Activated naive CD8-positive, alpha-beta T cell treated with anti-CD3 and anti-CD28 coated beads, Interleukin-2, amount 50 U/mL, for 16 hours (primary cell): ENCODE measurements around the gene LCN15.

Source experiments
- DNase-seq: peaks from one replicate; pipeline ENCODE4 v3.0.0-alpha.2; 2020; ENCODE audit warnings: low read depth, low spot score

The LCN15 gene

GRCh38 chr9:136740971-136741882, 23.1 kb downstream of the LCN15 start:
- no peak for DNase-seq

- DNase-seq = no peak
These were observed 23.8 kb downstream of the LCN15 start for GRCh38 chr9:136740491-136740890.

GRCh38 chr9:136740069-136740468, 24.2 kb downstream of the LCN15 start:
- no peak for DNase-seq

GRCh38 chr9:136739509-136739908, 24.8 kb downstream of the LCN15 start:
- no peak for DNase-seq

GRCh38 chr9:136738960-136739359, 25.4 kb downstream of the LCN15 start:
- no peak for DNase-seq

GRCh38 chr9:136735812-136736480, 28.4 kb downstream of the LCN15 start:
- DNase-seq = no peak

- DNase-seq = no peak
These were observed 29.4 kb downstream of the LCN15 start for GRCh38 chr9:136734837-136735496.

- DNase-seq = no peak
These were observed 30.7 kb downstream of the LCN15 start for GRCh38 chr9:136733611-136734010.

- no peak for DNase-seq
These were observed 31.7 kb downstream of the LCN15 start for GRCh38 chr9:136732444-136733178.

- DNase-seq = no peak
These were observed 34.4 kb downstream of the LCN15 start for GRCh38 chr9:136729926-136730325.

GRCh38 chr9:136729144-136729543, 35.2 kb downstream of the LCN15 start:
- no peak for DNase-seq

GRCh38 chr9:136728548-136729123, 35.7 kb downstream of the LCN15 start:
- DNase-seq = no peak

GRCh38 chr9:136728080-136728547, 36.2 kb downstream of the LCN15 start:
- DNase-seq = peak; percentile 85

GRCh38 chr9:136726631-136727191, 37.6 kb downstream of the LCN15 start:
- no peak for DNase-seq

GRCh38 chr9:136726118-136726517, 38.2 kb downstream of the LCN15 start:
- DNase-seq = no peak

GRCh38 chr9:136725612-136726011, 38.7 kb downstream of the LCN15 start:
- no peak for DNase-seq

GRCh38 chr9:136724772-136725171, 39.5 kb downstream of the LCN15 start:
- DNase-seq = no peak

- no peak for DNase-seq
These were observed 40.3 kb downstream of the LCN15 start for GRCh38 chr9:136723989-136724388.

- no peak for DNase-seq
These were observed 40.8 kb downstream of the LCN15 start for GRCh38 chr9:136723362-136723976.

- no peak for DNase-seq
These were observed 41.4 kb downstream of the LCN15 start for GRCh38 chr9:136722969-136723356.
